NCI-H345 treated with DMSO at 0.1 percent for 48 hours (cell line): ENCODE measurements around the gene POLD4.
A peak's percentile ranks its signal among the peaks of the same experiment; 100 is the strongest.

ENCODE experiments used
- DNase-seq: peaks from one replicate; lab custom pipeline; 2025; ENCODE audit not compliant: unreplicated experiment; lab: John Stamatoyannopoulos, UW

POLD4 gene

GRCh38 chr11:67317888-67318555 is 35.3 kb downstream of the POLD4 start:
- DNase-seq = no peak

- DNase-seq = peak; percentile 97
These were observed 36.0 kb downstream of the POLD4 start for GRCh38 chr11:67317205-67317887.

- DNase-seq = no peak
These were observed 36.5 kb downstream of the POLD4 start for GRCh38 chr11:67316882-67317204.

- DNase-seq = no peak
These were observed 37.9 kb downstream of the POLD4 start for GRCh38 chr11:67315325-67315909.

GRCh38 chr11:67314218-67314617 is 39.1 kb downstream of the POLD4 start:
- DNase-seq = no peak

GRCh38 chr11:67313125-67313890 is 40.0 kb downstream of the POLD4 start:
- no peak for DNase-seq

GRCh38 chr11:67312187-67313021 is 40.9 kb downstream of the POLD4 start:
- DNase-seq = no peak

GRCh38 chr11:67311556-67312082 is 41.7 kb downstream of the POLD4 start:
- DNase-seq = no peak

GRCh38 chr11:67311051-67311555 is 42.2 kb downstream of the POLD4 start:
- no peak for DNase-seq

- DNase-seq = no peak
These were observed 42.9 kb downstream of the POLD4 start for GRCh38 chr11:67310246-67311050.

- no peak for DNase-seq
These were observed 43.7 kb downstream of the POLD4 start for GRCh38 chr11:67309661-67310061.

- DNase-seq = no peak
These were observed 44.2 kb downstream of the POLD4 start for GRCh38 chr11:67309166-67309565.

- no peak for DNase-seq
These were observed 45.1 kb downstream of the POLD4 start for GRCh38 chr11:67308031-67308866.

- DNase-seq = no peak
These were observed 45.8 kb downstream of the POLD4 start for GRCh38 chr11:67307545-67308001.

- DNase-seq = no peak
These were observed 46.4 kb downstream of the POLD4 start for GRCh38 chr11:67306769-67307544.

- DNase-seq = no peak
These were observed 48.7 kb downstream of the POLD4 start for GRCh38 chr11:67304511-67305113.

GRCh38 chr11:67303835-67304411 is 49.4 kb downstream of the POLD4 start:
- no peak for DNase-seq
